IPS DF 4.7 (cell line): ENCODE data around the gene GLB1L3.

ENCODE experiments used
- DNase-seq: peaks from one replicate; pipeline ENCODE4 v3.0.0-alpha.2; 2013; ENCODE audit warnings: low spot score; ENCODE audit errors: extremely low read depth

Gene GLB1L3

DNA sequence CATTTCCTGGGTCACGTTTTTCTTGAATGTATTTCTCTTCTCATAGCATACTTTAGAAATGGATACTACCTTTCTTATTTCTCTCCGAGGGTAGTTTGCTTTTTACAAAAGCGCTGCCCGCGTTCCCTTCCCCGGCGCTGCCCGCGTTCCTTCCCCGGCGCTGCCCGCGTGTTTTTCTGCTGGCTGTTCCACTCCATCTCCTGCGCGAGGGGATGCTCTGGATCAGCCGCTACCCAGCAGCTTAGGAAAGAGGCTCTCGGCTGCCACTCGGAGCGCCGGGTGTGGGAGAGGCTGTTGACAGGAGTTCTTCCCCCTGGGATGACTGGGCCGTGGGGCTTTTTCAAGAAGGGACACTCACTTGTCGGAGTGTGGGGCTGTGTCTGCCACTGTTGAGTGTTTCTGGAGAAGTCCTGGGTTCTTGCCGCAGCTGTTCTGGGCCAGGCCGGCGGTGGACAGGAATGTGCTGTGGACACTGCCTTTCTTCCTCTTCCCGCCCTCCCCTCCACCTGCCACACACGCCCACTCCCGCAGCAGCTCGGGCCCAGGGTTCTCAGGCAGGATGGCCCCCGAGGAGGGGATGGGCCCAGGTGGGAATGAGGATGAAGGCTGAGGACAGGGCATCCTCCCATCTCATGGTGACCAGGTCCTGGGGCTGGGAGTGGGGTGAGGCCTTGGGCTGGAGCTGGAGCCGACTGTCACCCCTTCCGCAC, 86.2 kb downstream of the GLB1L3 start:
- no peak for DNase-seq

DNA sequence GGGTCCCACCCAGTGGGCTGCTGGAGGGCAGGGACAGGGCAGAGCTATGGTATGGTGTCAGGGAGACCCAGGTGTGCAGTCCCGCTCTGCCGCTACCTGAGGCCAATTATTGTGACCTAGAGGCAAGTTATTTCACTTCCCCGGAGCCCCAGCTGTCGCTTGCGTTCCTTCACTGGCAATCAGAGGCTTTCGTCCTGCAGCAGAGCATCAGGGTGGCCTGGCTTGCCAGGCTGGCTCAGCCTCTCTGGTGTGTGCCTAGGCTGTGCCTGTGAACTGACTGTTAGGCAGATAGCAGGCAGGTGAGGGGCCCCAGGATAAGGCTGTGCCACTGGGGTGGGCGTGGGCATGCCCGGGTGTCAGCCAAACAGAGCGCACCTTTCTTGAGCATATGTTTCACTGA, 87.0 kb downstream of the GLB1L3 start:
- DNase-seq, result no peak

DNA sequence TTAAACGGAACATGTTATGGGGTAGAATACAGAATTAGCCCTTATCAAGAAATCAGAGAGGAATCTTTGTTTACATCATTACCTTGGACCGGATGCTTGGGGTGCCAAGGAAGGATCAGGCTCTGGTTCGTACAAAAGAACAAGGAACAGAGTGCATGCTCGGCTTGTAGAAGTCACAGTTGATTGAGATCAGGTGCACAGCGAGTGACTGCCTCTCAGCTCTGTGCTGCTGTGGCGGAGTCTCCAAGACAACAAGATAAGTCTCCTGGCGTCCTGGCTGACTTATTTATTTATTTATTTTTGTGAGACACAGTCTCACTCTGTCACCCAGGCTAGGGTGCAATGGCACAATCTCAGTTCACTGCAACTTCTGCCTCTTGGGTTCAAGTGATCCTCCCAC, 87.4 kb downstream of the GLB1L3 start:
- DNase-seq, result no peak

DNA sequence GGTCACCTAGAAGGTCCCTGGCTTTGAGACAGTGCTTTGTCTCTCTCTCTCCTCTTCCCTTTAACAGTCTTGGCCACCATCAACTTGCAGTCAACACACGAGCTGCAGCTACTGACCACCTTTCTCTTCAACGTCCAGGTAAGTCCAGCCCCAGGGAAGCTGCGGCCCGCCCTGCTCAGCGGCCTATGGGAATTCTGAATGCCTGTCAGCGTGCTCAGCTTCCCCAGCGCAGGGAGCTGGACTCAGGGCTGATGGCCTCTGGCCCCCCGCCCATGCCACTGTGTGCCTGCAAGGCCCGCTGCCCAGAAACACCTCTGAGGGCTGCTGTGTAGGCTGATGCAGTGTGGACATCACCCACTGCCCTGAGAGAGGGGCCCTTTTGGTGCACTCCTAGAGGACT, 88.1 kb downstream of the GLB1L3 start:
- no peak for DNase-seq

DNA sequence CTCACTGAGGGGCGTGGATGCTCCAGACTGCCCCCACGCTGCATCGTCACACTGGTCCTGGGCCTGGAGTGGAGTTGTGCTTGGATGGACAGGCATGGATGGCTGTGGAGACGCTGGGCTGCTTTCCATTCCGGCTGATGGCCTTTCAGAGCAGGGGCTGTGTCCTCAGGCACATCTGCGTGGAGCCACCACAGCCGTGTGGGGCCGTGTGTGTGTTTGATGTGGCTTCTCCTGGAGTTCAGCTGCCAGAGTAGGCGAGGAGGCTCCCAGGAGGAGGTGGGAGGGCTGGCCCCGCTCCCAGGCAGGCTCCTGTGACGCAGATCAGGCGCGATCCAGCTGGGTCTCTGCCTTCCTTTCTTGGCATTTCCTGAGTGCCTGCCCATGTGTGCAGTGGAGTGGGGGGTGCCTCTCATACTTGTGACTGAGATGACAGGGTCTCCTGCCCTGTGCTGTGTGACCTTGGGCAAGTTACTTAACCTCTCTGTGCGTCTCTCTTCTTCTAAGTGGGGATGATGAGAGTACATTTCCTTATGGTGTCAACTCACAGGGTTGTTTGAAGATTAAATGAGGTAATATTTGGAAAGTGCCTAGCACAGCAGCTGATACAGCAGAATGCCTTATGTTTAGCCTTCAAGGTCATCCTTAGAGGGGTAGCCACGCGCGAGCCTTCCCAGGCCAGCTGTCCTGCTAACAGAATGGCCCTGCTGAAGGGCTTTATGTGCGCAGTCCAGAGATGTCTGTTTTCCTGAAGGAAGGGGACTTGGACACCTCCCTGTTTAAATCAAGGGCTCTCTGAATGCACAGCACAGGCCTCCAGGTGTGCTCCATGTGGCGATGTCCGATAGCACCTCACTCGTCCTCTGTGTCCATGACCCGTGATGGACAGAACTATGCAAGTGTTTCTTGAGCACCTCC, 89.1 kb downstream of the GLB1L3 start:
- DNase-seq, result no peak

DNA sequence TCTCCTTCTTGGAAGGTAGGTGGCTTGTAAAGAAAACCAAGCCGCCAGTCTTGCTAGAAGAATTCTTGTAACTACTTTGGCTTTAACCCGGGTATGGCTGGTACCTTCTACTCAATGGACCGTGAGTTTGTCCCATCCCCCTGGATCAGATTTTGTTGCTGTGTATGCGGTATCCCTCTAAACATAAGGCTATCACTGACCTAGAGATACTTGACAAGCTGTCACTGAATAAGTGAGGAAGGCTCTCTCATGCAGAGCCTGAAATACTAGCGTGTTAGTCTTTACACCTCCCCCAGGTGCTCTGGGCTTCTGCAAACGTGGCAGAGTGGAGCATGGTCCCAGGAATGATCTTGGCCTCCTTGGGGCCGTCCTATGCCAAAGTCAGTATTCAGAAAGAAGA, 90.1 kb downstream of the GLB1L3 start:
- DNase-seq, result no peak

DNA sequence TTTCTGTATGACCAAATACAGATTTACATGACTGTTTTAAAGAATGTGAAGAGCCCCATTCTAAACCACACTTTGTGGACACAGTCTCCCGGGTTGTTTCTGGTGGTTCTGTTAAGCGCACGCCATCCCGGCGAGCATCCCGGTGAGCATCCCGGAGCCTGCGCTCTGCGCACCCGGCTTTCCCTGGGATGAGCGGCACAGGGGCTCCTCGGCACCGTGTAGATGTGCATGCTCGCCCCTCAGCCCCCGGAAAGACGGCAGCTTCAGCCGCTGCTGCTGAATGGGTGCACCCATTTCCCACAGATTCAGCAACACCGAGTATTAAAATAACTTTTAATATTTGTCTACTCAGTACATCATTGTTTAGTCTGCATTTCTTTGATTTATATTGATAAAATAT, 91.6 kb downstream of the GLB1L3 start:
- DNase-seq, result no peak
